GM21717 (cell line): ENCODE data around the gene TMEM119.
"Not testable (repeated sequence)": the region's sequence is repeated elsewhere in the genome, so short reads cannot be mapped to it uniquely, and the experiment has no call there.

Source experiments
- ATAC-seq: cut with Tn5 transposase; IDR thresholded peaks from one replicate; pipeline ENCODE4 v1.9.1; 2021; ENCODE audit warnings: mild to moderate bottlenecking, moderate library complexity; ENCODE audit not compliant: unreplicated experiment

The TMEM119 gene

DNA sequence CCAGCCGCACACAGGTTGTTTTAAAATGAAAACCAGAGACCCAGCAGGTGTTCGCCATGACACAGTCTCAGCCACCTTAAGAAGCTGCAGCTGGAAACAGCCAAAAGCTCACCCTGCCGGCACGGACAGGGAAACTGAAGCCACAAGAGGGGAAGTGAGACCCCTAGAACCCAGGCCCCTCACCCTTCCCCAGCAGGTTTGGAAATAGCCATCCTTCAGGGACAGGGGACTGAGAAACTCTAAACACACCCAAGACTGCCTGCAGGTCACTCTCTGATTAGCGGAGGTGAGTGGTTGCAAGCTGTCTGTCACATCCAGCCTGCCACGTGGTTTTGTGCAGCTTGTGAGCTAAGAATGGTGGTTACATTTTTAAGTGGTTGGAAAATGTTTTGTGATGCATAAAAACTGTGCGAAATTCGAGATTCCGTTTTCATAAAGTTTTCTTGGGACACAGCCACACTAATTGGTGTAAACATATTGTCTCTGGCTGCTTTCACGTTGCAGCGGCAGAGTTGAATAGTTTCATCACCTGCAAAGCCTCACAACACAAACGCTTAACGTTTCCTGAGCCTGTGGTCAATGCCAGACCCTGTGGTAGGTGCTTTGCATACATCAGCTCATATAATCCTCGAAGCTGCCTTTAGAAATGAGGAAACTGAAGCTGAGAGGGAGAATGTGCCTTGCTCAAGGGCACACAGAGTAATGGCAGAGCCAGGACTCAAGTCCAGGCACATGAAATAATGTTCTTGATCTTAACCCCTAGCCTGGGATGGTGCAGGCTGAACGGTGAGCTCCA lies 37.5 kb upstream of the TMEM119 start:
- peak; percentile 46 for ATAC-seq

DNA sequence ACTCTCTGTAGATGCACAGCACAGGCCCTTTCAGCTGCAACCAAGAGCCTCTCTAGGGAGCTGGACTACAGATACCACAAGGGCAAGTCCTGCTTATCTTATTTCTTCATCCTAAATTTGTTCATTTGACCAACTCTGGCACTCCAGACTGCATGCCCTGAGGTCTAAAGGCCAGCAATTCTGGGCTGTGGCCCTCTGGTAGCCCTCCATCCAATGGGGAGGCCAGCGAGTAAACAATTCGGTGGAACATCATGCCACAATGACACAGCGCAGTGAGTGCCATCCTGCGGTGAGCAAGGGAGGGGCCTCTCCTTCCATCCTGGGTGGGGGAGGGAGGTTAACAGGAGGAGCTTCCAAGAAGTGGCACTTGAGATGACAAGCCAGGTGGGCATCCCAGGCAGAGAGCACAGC lies 36.5 kb upstream of the TMEM119 start:
- ATAC-seq, result no peak

DNA sequence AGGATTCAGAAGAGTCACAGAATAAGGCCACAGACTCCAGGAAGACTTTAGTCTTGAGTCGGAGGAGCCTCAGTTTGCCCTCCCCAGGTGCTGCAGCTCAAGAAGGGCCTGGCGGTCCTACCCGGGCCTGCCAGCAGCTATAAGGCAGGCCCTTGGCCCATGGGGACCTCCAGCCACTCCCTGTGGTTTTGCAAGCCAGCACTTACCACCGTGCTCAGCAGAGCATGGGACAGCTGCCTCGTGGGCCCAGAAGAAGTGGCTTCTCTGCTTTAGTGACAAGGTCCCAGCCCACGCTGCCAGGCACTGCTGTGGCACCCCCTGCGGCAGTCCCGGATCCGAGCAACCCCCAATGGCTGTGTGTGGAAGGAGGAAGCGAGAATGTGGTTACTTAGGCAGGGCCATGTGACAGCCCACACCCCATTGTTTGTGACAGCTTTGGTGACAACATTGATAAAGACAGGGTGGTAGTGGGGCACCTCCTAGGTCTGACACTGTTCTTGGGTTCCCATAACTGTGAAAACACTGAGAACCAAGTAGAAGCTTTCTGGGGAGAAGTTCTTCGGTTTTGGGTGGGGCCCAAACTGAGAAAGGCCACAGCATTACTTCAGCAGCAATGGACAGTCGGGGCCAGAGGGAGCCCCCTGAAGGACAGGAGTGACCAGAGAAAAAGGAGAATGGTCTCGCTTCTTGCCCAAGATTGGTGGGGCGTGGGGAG lies 35.8 kb upstream of the TMEM119 start, which contains the start of gene SELPLG:
Gene SELPLG, minus strand, starts transcription at position 361 of the 715 bp plus-strand sequence. CDS start 9,587 bp downstream, outside the sequence.
- peak; percentile 57 for ATAC-seq

DNA sequence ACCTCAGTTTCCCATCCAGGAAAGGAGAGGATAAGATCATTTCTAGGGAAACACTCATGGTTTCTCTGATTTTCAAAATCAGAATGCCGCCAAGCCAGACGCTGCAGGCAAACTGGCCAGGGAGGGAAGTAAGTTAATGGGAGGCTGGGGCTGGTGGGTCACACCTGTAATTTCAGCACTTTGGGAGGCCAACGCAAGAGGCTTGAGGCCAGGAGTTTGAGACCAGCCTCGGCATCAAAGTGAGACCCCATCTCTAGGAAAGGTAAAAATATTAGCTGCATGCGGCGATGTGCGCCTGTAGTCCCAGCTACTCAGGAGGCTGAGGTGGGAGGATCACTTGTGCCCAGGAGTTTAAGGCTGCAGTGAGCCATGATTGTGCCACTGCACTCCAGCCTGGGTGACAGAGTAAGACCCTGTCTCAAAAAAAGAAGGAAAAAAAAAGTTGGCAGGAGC lies 35.2 kb upstream of the TMEM119 start:
- ATAC-seq, result no peak

DNA sequence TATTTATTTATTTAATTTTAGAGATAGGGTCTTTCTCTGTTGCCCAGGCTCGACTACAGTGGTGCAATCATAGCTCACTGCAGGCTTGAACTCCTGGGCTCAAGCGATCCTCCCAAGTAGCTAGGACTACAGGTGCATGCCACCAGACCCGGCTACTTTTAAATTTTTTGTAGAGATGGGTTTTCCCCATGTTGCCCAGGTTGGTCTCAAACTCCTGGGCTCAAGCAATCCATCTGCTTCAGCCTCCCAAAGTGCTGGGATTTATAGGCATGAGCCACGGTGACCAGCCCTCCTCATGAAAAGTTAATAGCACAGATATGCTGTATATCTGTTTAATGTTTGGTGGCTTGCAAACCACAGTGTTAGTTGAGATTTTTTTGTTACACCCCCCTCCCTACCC lies 33.4 kb upstream of the TMEM119 start:
- ATAC-seq, result not testable (repeated sequence)

DNA sequence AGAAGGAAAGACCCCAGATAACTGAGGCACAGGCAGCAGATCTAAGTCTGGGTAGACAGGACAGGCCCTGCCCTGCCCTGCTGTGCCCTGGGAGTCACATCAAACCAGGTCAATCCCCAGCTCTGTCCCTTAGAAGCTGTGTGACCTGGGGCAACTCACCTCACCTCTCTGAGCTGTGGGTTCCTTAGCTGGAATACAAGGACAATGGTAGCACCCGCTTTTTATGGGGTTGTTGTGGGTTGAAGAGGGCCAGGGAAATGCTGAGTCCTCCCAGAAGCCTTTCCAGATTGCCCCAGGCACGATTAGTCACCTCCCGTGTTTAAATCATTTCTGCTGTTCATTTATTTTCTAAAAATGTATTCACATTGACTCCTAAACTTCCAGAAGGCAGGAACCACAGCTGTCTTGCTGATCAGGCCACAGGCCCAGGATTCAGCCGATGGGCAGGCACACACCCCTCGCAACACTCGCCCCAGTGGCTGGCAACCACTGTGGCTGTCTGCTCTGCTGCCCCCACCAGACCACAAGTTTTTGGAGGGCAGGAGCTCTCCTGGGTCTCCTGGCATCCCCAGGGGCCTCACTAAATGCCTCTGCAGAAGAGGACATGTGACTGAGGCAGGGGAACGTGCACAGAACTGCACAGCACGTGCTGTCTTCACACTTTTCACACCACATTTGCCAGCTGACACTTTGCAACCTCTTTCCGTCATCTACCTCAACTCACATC lies 32.8 kb upstream of the TMEM119 start:
- no peak for ATAC-seq

DNA sequence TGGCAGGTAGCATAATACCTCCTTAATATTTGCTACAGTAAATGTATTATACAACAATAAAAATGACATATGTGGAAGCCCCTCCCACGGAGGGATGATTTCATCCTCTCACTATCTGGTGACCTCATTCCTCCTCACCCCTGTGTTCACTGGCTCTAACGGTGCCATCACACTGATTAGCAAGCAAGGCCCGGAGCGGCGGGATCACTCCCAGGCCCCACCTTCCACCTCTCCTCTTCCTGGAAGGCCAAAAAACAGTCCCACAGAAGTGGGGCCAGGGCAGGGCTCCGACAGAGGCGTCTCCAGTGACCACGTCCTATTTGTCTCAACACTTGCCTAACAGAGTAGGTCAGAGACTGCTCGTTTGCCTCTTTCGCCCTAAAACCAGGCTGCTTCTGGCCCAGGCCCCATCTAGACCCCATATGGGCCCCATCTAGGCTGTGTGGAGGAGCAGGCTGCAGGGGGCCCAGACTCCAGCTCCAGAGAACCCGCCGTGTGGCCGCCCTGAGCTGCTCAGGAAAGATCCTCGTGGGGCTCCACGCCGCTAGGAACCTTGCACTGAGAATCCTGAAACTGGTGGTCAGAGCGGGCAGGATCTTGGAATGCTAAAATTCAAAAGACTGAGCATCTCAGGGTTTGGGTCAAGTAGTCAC lies 32.1 kb upstream of the TMEM119 start:
- no peak for ATAC-seq

DNA sequence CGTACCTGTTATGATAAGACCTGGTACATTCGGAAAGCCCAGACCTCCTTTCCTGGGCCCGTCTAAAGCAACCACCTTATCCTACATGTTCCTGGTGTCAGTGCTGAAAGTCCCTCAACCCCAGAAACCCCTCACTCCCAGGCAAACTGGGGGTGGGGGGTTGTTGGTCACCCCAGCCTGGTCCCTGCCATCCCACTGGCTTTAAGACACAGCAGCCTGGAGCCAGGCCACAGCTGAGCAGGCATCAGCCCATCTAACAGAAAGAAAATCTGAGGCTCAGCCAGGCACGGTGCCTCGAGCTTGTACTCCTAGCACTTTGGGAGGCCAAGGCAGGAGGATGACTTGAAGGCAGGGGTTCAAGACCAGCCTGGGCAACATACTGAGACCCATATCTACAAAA lies 31.3 kb upstream of the TMEM119 start:
- no peak for ATAC-seq

DNA sequence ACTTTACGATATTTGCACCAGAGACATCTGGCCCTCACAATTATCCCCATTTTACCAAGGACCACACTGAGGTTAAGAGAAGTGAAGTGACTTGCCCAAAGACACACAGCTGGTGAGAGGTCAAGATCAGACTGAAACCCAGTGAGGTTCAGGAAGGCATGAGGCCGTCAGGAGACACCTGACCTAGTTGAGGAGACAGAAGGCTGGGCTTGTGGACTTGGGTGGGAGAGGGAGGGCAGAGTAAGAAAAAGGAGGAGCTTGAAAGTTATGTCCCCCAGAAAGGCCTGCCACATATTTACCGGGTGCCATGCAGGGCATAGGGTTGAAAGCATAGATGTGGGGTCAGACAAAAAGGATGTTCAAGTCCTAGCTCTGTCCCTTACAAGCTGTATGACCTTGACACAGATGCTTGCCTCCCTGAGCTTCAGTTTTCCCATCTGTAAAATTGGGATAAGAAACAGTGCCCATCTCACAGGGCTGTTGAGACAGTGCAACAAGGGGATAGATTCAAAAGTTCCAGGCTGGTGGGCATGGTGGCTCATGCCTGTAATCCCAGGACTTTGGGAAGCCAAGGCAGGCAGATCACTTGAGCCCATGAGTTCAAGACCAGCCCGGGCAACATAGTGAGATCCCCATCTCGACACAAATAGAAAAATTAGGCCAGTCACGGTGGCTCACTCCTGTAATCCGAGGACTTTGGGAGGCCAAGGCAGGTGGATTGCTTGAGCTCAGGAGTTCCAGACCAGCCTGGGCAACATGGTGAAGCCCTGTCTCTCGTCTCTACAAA lies 29.4 kb upstream of the TMEM119 start:
- ATAC-seq, result no peak

DNA sequence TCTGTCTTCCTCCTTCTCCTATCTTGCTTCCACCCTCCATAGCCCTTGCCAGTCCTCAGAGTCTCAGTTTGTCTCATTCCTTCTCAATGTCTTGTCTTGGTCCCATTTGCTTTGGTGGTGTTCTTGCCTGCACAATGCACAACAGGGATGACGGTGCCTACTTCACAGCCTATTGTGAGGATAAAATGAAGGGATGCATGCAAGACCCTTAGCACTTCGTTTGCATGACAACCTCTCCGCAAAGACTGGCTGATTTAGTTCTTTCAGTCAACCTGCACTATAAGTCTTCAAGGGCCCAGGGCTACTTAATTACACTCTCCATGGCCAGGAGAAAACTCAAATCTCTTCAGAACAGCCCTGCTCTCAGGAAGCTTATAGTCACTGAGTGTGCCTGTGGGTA lies 27.3 kb upstream of the TMEM119 start:
- ATAC-seq, result no peak

DNA sequence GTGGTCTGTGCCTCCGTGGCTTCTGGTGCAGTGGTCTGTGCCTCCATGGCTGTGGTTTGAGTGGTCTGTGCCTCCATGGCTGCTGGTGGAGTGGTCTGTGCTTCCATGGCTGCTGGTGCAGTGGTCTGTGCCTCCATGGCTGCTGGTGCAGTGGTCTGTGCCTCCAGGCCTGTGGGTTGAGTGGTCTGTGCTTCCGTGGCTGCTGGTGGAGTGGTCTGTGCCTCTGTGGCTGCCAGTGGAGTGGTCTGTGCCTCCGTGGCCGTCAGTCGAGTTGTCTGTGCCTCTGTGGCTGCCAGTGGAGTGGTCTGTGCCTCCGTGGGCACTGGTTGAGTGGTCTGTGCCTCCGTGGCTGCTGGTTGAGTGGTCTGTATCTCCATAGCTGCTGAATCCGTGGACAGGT lies 25.7 kb upstream of the TMEM119 start:
- no peak for ATAC-seq

DNA sequence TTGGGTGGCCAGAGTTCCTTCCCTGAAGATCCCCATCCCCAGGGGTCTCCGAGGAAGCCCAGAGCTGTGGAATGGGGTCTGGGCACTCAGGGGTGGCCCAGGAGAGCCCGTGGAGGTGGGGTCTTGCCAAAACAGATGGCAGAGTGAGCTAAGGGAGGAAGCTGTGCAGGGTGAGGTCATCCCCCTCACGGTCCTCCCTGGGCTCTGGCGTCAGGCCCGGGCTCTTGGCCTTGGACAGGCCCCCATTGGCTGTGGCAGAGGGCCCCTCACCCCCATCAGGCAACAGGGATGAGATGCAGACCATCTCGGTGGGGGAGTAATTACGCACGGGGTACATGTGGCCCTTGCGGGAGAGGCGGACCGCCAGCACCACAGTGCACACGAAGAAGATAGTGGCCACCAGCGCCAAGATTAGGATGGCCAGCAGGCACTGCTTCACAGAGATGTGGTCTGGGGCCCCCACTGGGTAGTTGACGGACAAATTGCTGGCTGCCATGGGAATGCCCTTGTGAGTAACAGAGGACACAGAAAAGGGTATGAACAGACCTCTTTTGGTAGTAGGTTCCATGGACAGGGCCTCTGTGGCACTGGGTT lies 25.1 kb upstream of the TMEM119 start:
- ATAC-seq, result no peak

DNA sequence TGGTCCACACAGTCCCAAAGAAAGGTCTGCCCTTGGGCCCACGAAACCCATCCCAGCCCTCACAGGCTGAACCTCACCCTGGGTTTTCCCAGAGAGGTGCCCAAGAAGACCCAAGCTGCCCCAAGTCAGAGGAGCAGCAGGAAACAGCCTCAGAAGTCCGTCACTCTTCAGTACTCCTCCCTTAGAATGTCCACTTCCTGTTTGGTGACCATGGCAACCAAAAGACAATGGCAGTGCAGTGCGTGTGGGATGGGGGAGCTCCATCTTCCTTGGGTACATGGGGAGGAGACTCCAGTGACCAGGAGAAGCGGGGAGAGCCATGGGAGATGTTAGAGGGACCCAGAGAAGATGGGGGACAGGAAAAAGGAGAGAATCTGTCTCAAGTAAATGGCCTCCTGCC lies 24.5 kb upstream of the TMEM119 start:
- no peak for ATAC-seq

DNA sequence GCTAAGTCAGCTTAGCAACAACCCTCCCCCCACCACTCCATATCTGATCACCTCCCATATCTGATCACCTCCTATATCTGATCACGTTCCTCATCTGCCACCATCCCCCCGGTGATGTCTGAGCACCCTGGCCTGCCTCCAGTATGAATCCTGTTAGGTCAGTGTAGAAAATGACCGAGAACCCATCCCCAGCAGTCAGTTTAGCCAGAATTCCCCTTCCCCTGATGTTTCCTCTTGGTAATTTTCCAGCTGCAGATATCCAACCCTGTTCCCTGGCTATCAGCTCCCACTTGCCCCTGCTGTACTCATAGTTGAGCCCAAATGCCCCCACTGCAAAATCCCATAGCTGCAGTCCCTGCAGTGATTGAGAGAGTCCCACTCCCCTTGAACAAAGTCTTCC lies 23.3 kb upstream of the TMEM119 start:
- no peak for ATAC-seq

DNA sequence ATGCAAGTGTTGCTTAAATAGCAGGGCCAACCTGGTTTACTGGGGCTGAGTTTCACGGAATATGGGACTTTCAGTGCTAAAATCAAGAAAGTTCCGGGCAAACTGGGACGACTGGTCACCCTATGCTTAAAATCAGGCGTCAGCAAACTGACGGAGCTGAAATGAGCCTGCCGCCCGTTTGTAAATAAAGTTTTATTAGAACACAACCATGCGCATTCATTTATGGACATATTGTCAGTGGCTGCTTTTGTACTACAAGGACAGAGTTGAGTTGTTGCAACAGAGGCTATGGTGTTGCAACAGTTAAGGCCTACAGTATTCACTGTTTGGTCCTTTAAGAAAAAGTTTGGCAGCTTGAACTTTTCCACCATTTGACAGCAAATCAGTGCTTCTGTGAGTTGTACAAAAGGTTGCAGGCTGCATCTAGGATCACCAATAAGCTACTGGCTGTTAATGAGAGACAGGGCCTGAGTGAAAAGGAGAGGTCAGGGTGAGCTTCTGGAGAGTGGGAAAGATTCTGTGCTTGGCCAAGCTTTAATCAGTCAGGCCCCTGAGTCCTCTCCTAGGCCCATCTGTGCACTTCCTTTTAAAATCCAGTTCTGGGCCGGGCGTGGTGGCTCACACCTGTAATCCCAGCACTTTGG lies 22.5 kb upstream of the TMEM119 start:
- no peak for ATAC-seq

DNA sequence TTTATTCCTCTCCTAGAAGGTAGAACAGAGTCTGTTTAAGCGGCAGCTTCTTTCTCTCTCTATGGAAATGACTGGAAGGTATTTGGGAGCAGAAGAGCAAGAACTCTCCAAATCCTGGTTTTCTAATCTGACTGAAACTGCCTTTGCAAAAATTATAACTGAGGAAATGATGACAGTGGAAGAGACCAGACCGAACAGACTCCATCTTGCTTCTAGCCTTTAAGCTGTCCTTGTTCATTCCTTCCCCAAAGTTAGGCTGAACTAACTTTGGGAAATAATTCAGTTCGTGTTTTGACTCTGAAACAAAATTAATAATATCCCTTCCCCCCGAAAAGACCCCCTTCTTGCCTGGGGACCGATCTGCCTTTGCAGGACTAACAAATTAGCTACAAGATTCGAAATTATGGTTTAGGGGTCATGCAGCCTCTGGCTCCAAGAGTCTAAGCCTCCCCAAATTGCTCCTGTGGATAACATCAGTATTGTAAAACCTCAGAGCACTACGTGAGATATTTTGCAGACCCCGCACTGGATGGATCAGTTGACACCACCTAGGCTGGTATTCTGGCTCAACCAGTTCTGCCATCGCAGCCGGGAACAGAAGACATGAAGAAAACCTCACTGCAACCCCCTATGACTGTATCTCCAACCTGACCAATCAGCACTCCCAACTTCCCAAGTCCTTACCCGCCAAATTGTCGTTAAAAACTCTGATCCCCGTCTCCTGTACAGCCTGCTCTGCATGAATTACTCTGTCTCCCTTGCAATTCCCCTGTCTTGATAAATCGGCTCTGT lies 21.7 kb upstream of the TMEM119 start:
- ATAC-seq, result no peak

DNA sequence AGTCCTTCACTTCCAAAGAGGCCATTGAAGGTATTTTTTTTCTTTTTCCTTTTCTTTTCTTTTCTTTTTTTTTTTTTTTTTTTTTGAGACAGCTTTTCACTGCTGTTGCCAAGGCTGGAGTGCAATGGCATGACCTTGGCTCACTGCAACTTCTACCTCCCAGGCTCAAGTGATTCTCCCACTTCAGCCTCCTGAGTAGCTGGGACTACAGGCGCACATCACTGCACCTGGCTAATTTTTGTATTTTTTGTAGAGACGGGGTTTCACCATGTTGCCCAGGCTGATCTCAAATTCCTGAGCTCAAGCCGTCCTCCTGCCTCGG lies 21.0 kb upstream of the TMEM119 start:
- ATAC-seq, result not testable (repeated sequence)

DNA sequence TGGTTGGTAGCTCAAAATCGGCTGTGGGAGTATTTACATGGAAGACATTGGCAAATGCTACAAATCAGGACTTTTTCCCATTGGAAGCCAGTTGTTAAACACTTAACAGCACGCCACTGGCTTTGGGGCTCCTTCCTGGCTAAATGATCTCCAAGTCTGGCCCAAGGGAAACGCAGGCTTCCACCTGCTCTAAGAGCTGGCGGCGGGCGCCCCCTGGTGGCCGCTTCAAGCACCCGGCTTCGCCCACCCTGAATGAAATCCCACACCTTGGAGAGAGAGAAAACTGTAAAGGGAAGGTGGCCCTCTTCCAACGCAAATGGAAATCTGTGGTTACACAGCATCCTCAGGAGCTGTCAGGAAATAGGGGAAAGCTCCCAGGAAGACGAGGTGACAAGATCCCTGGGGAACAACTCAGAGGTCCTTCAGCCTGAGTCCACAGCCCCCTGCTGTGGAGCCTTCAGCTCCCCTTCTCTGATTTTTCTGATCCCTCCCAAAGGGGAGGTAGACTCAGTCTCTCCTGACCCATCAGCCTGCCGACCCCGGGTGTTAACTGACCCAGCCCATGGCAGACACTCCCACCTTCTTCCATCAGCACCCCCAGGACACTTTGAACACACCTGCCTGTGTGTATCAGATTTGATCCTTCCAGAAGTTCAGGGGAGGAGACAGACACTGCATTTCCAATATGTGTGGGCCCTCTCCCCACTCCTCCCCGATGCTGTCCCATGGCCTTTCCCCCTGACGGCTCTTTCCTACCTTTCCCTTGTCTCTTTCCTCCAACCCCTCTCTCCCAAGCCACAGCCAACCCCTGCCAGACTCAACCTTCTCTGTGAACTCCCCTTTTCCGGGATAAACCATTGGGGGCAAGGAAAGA lies 20.4 kb upstream of the TMEM119 start:
- ATAC-seq, result no peak
